Ascending aorta (tissue), 2 donors: ENCODE results near the gene PPP6R1. TPM values are rescaled to one million over a fixed set of nuclear protein-coding genes. Genes with fewer than 3 reads are reported as not detected.

Experiments used
- DNase-seq, 2 donors: peaks; one replicate each; pipeline ENCODE4 v3.0.0-alpha.2; 2019; ENCODE audit warnings: low spot score in 2 of 2
- H3K27ac ChIP-seq, 2 donors: fragments of 200-600 bp; sonication (generic); one replicate each; pipeline ENCODE4 v1.5.1; 2016 to 2017; ENCODE audit warnings: mild to moderate bottlenecking in 1 of 2
- H3K27me3 ChIP-seq: fragments of 200-600 bp; sonication (generic); one replicate; pipeline ENCODE4 v1.5.1; 2017
- H3K36me3 ChIP-seq, 2 donors: fragments of 200-600 bp; sonication (generic); one replicate each; pipeline ENCODE4 v1.5.1; 2016
- H3K4me1 ChIP-seq, 2 donors: fragments of 200-600 bp; sonication (generic); one replicate each; pipeline ENCODE4 v1.5.1; 2016 to 2017; ENCODE audit warnings: mild to moderate bottlenecking in 1 of 2
- H3K4me3 ChIP-seq, 2 donors: fragments of 200-600 bp; sonication (generic); one replicate each; pipeline ENCODE4 v1.5.1; 2016 to 2017; ENCODE audit warnings: mild to moderate bottlenecking in 1 of 2
- H3K9me3 ChIP-seq, 2 donors: fragments of 200-600 bp; sonication (generic); one replicate each; pipeline ENCODE4 v1.5.1; 2016
- intact Hi-C: fragments of 100-400 bp; cut with DNase I; formaldehyde crosslinking; loops from one replicate; pipeline ENCODE4 v1.15.1; 2023
- total RNA-seq: library from RNA; depleted of rRNA; stranded (reverse); fragments of >200 nt; gene quantifications from one replicate; pipeline ENCODE4 v1.1.0, GENCODE V29; 2016
- TF ChIP-seq, protein P1 (sequence below), 3 experiments: fragments of 200-600 bp in 2 of 3; fragments of 450-650 bp in 1 of 3; sonication (generic) in 2 of 3; IDR thresholded peaks; one replicate each; pipeline ENCODE4 v1.5.1; 2016 to 2019; ENCODE audit warnings: antibody characterized with exemption in 3 of 3, mild to moderate bottlenecking in 1 of 3, moderate library complexity in 1 of 3

PPP6R1 gene
- total RNA-seq, 1 donor from 2014 or later, result 68.3 TPM

DNA sequence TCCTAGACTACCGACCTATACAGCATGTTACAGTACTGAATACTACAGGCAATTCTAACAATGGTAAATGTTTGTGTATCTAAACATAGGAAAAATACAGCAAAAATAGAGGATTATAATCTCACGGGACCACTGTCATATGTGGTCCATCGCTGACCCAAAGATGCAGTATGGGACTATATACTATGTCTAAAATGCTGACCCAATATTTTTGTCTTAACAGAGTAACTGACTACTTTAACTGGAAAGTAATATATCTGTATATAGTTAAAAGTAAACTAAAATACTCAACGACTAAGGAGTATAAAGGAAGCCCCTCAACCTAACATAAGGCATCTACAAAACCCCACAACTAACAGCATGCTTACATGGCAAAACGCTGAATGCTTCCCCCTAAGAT is 25.8 kb downstream of the PPP6R1 start:
- no peak for DNase-seq
- intact Hi-C loops, result no loop called here
- H3K4me3 ChIP-seq, result no peak overlapping the region
- no peak overlapping the region for H3K27ac ChIP-seq
- peaks cover 82 to 93% of the 10 kb centered on the region in 2 donors for H3K36me3 ChIP-seq
- H3K27me3 ChIP-seq, result no peaks in the 10 kb centered on the region
- H3K9me3 ChIP-seq, result no peaks in the 10 kb centered on the region
- no peaks in the 10 kb centered on the region for H3K4me1 ChIP-seq
- TF ChIP-seq, protein P1, sequence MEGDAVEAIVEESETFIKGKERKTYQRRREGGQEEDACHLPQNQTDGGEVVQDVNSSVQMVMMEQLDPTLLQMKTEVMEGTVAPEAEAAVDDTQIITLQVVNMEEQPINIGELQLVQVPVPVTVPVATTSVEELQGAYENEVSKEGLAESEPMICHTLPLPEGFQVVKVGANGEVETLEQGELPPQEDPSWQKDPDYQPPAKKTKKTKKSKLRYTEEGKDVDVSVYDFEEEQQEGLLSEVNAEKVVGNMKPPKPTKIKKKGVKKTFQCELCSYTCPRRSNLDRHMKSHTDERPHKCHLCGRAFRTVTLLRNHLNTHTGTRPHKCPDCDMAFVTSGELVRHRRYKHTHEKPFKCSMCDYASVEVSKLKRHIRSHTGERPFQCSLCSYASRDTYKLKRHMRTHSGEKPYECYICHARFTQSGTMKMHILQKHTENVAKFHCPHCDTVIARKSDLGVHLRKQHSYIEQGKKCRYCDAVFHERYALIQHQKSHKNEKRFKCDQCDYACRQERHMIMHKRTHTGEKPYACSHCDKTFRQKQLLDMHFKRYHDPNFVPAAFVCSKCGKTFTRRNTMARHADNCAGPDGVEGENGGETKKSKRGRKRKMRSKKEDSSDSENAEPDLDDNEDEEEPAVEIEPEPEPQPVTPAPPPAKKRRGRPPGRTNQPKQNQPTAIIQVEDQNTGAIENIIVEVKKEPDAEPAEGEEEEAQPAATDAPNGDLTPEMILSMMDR (IDR thresholded peaks at IDR 0.05), result no peak

DNA sequence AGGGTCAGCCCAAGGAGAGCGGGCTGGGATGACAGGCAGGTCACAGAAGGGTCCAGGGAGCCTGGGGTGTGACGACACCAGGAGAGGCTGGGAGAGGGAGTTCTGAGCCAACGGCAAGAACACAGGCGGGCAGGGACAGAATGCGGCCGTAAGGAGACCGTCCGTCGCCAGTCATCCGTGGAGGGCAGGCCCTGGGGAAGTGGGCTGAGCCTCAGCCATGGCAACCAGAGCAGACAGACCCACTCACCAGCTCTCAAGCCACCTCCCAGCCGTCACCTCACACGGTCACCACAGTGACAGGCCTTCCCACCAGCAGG is 26.6 kb downstream of the PPP6R1 start:
- H3K9me3 ChIP-seq, result no peaks in the 10 kb centered on the region
- no peak for DNase-seq
- H3K27ac ChIP-seq, result no peak overlapping the region
- intact Hi-C loops, result no loop called here
- H3K4me3 ChIP-seq, result no peak overlapping the region
- H3K36me3 ChIP-seq, result peaks cover 82 to 89% of the 10 kb centered on the region in 2 donors
- H3K27me3 ChIP-seq, result no peaks in the 10 kb centered on the region
- no peaks in the 10 kb centered on the region for H3K4me1 ChIP-seq
- TF ChIP-seq, protein P1 (IDR thresholded peaks at IDR 0.05), result no peak

GRCh38 chr19:55231391-55232285 is 27.2 kb downstream of the PPP6R1 start:
- H3K4me1 ChIP-seq, result no peaks in the 10 kb centered on the region
- intact Hi-C loops, result no loop called here
- H3K27ac ChIP-seq, result no peak overlapping the region
- no peak for DNase-seq
- no peak overlapping the region for H3K4me3 ChIP-seq
- no peaks in the 10 kb centered on the region for H3K9me3 ChIP-seq
- TF ChIP-seq, protein P1 (IDR thresholded peaks at IDR 0.05), result no peak
- H3K27me3 ChIP-seq, result no peaks in the 10 kb centered on the region
- H3K36me3 ChIP-seq, result peaks cover 82 to 89% of the 10 kb centered on the region in 2 donors

DNA sequence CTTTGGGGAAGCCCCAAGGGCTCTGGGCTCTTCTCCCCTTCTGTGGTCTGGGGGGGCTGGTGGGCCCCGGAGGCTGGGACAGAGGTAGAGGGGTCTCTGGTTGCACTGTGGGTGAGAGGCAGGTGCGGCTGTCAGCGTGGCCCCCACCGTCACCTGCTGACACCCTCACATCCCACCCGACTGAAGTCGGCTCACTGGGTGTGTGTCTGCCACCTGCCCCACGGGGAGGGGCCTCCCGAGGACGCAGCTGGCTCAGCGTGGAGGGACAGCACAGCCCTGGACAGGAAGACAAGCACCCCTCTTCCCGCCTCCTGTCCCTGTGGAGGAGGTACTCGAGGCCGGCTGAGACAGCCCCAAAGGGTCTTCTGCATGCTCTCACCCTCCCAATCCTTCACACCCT is 28.0 kb downstream of the PPP6R1 start:
- H3K36me3 ChIP-seq, result peaks cover 76 to 82% of the 10 kb centered on the region in 2 donors

DNA sequence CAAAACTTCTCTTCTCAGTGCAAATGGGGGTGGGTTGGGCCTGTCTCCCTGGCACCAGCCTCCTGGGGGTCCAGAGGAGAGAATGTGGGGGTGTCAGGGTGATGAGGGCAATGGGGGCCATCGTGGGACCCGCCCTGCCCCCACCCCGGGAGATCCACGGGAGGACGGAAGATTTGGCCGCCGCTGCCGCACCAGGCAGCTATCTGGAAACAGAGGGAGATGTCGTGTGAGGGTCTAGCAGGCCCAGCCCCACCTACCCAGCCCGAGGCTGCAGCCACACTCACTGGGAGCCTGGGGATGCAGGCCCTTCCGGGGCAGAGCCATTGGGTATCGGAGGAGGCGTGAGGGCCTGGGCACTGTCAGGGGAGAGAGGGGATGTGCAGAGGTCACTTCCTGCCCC is 28.5 kb downstream of the PPP6R1 start:
- Histone ChIP-seq H3K9me3 (no peaks in the 10 kb centered on the region), H3K4me1 (no peaks in the 10 kb centered on the region), H3K36me3 (peaks cover 74 to 77% of the 10 kb centered on the region in 2 donors), H3K27ac (no peak overlapping the region), H3K4me3 (no peak overlapping the region), H3K27me3 (no peaks in the 10 kb centered on the region)
- DNase-seq, result no peak
- intact Hi-C loops, result no loop called here
- TF ChIP-seq, protein P1 (IDR thresholded peaks at IDR 0.05), result no peak

More for the DNA sequence above, 28.0 kb downstream of the PPP6R1 start:
- H3K4me3 ChIP-seq, result no peak overlapping the region
- TF ChIP-seq, protein P1 (IDR thresholded peaks at IDR 0.05), result no peak
- H3K9me3 ChIP-seq, result no peaks in the 10 kb centered on the region
- no peaks in the 10 kb centered on the region for H3K27me3 ChIP-seq
- intact Hi-C loops, result no loop called here
- no peaks in the 10 kb centered on the region for H3K4me1 ChIP-seq
- H3K27ac ChIP-seq, result no peak overlapping the region
- no peak for DNase-seq
